Astrocyte (in vitro differentiated cells and primary cell): ENCODE results near the gene FRMD3. TPM values are rescaled to one million over a fixed set of nuclear protein-coding genes. Genes with fewer than 3 reads are reported as not detected.

Experiments used
- DNase-seq: peaks from one replicate; pipeline ENCODE4 v3.0.0-alpha.2; 2010; ENCODE audit warnings: low read depth
- FAIRE-seq: peaks from 2 replicates; lab custom pipeline; 2011; peaks lifted over from hg19 to GRCh38; lab: Jason Lieb, UNC
- H2AFZ ChIP-seq: 2 replicates; pipeline ENCODE4 v1.6.0; 2012; ENCODE audit warnings: low read depth, low read length, inconsistent platforms
- H3K27ac ChIP-seq: 2 replicates; pipeline ENCODE4 v1.5.1; 2011; ENCODE audit warnings: low read depth, low read length, inconsistent platforms
- H3K27me3 ChIP-seq: 2 replicates; pipeline ENCODE4 v1.6.0; 2011; ENCODE audit warnings: low read length, inconsistent platforms; ENCODE audit not compliant: insufficient read depth
- H3K36me3 ChIP-seq: 2 replicates; pipeline ENCODE4 v1.5.1; 2011; ENCODE audit warnings: low read length, inconsistent platforms; ENCODE audit not compliant: insufficient read depth
- H3K4me1 ChIP-seq: 2 replicates; pipeline ENCODE4 v1.5.1; 2011; ENCODE audit warnings: low read length, inconsistent platforms; ENCODE audit not compliant: insufficient read depth
- H3K4me2 ChIP-seq: 2 replicates; pipeline ENCODE4 v1.6.0; 2012; ENCODE audit warnings: low read length, inconsistent platforms
- H3K4me3 ChIP-seq: 2 replicates; pipeline ENCODE4 v1.5.1; 2011; ENCODE audit warnings: low read depth, mild to moderate bottlenecking, low read length, inconsistent platforms; ENCODE audit not compliant: insufficient read depth
- H3K79me2 ChIP-seq: 2 replicates; pipeline ENCODE4 v1.6.0; 2012; ENCODE audit warnings: mild to moderate bottlenecking, low read length, inconsistent platforms; ENCODE audit not compliant: insufficient read depth
- H3K9ac ChIP-seq: 2 replicates; pipeline ENCODE4 v1.6.0; 2012; ENCODE audit warnings: mild to moderate bottlenecking, low read length, inconsistent platforms
- H3K9me3 ChIP-seq: 2 replicates; pipeline ENCODE4 v1.5.1; 2012; ENCODE audit warnings: low read depth, mild to moderate bottlenecking, low read length, inconsistent platforms; ENCODE audit not compliant: insufficient read depth
- H4K20me1 ChIP-seq: 2 replicates; pipeline ENCODE4 v1.6.0; 2012; ENCODE audit warnings: low read length, inconsistent platforms; ENCODE audit not compliant: insufficient read depth
- H3K27ac Mint-ChIP-seq: one replicate; pipeline ENCODE4 v1.8.0; 2021; ENCODE audit warnings: mild to moderate bottlenecking, mixed read lengths; ENCODE audit not compliant: unreplicated experiment
- H3K27me3 Mint-ChIP-seq: one replicate; pipeline ENCODE4 v1.8.0; 2021; ENCODE audit warnings: low read depth, mixed read lengths; ENCODE audit not compliant: unreplicated experiment
- H3K36me3 Mint-ChIP-seq: one replicate; pipeline ENCODE4 v1.8.0; 2021; ENCODE audit warnings: low read depth, mixed read lengths; ENCODE audit not compliant: unreplicated experiment
- H3K4me1 Mint-ChIP-seq: one replicate; pipeline ENCODE4 v1.8.0; 2021; ENCODE audit warnings: low read depth, mixed read lengths; ENCODE audit not compliant: unreplicated experiment
- H3K4me3 Mint-ChIP-seq: one replicate; pipeline ENCODE4 v1.8.0; 2021; ENCODE audit warnings: mild to moderate bottlenecking, moderate library complexity, mixed read lengths; ENCODE audit not compliant: unreplicated experiment
- H3K9me3 Mint-ChIP-seq: one replicate; pipeline ENCODE4 v1.8.0; 2021; ENCODE audit warnings: mild to moderate bottlenecking, mixed read lengths; ENCODE audit not compliant: unreplicated experiment
- CTCF ChIP-seq: IDR thresholded peaks from 2 replicates; pipeline ENCODE4 v1.5.1; 2011; ENCODE audit warnings: low read depth, mild to moderate bottlenecking, inconsistent platforms, low read length, moderate library complexity; ENCODE audit not compliant: insufficient read depth
- EZH2 ChIP-seq: IDR thresholded peaks from 2 replicates; pipeline ENCODE4 v1.6.1; 2012; ENCODE audit warnings: mild to moderate bottlenecking, low read length, inconsistent platforms; ENCODE audit not compliant: insufficient read depth
- total RNA-seq: library from RNA; stranded (reverse); gene quantifications from 2 replicates; pipeline ENCODE4 v1.2.1, GENCODE V29; 2021

FRMD3 gene
- total RNA-seq, 1 donor from 2014 or later: 0.39 TPM

DNA sequence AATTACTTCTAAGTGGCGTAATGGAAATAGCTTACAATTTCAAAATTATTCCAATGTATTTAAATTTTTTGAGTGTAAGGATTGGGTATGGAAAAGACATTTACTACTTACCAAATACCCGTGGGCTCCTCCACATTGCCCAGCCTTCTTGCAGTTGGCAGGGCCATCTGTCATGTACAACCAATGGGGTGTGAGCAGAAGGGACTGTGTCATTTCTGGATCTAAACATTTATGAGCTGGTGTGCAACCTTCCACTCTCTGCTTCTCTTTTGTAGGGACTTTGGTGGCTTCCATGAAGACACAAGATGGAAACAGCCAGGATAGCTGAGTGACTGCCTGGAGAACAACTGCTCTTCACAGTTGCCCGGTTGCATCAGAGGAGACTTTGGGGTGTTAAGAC is 40.8 kb downstream of the FRMD3 start:
- H3K27ac Mint-ChIP-seq: no peak overlapping the region
- Histone ChIP-seq H3K27ac (no peak overlapping the region), H4K20me1 (no peaks in the 10 kb centered on the region), H3K4me1 (peaks cover 6% of the 10 kb centered on the region), H3K27me3 (no peaks in the 10 kb centered on the region), H2AFZ (no peak overlapping the region), H3K9me3 (no peaks in the 10 kb centered on the region), H3K36me3 (no peaks in the 10 kb centered on the region), H3K79me2 (no peaks in the 10 kb centered on the region), H3K9ac (no peak overlapping the region), H3K4me3 (no peak overlapping the region), H3K4me2 (no peak overlapping the region)
- no peaks in the 10 kb centered on the region for H3K36me3 Mint-ChIP-seq
- no peaks in the 10 kb centered on the region for H3K9me3 Mint-ChIP-seq
- TF ChIP-seq EZH2 (no peak), CTCF (no peak)
- no peak overlapping the region for H3K4me3 Mint-ChIP-seq
- DNase-seq (no peak), FAIRE-seq (no peak)
- peaks cover 11% of the 10 kb centered on the region for H3K27me3 Mint-ChIP-seq
- peaks cover 8% of the 10 kb centered on the region for H3K4me1 Mint-ChIP-seq

DNA sequence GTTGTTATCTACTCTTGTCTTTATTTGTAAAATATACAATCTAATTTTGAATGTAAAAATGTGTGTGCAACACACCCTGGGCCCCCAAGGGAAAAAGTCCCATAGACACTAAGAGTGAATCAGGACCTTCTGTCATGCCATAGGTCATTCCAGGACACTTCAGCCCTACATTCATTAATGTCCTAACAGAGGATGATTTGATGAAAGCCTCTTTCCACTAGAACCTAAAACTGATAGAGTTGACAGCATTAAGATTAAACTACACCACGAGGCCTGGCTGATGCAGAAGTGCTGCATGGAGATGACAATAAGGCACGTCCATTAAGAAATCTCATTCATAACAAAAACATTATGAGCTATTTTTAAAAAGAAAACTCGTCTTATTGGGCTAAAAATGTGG is 46.2 kb downstream of the FRMD3 start:
- H3K27me3 ChIP-seq: no peaks in the 10 kb centered on the region
- Mint-ChIP-seq H3K27me3 (peaks cover 11% of the 10 kb centered on the region), H3K4me1 (peaks cover 4% of the 10 kb centered on the region), H3K27ac (no peak overlapping the region), H3K36me3 (no peaks in the 10 kb centered on the region), H3K9me3 (no peaks in the 10 kb centered on the region), H3K4me3 (no peak overlapping the region)
- H3K4me2 ChIP-seq: no peak overlapping the region
- H3K4me1 ChIP-seq: no peaks in the 10 kb centered on the region
- no peaks in the 10 kb centered on the region for H3K9me3 ChIP-seq
- no peaks in the 10 kb centered on the region for H3K79me2 ChIP-seq
- TF ChIP-seq CTCF: no peak
- no peak for TF ChIP-seq EZH2
- no peak overlapping the region for H3K4me3 ChIP-seq
- H4K20me1 ChIP-seq: no peaks in the 10 kb centered on the region
- H2AFZ ChIP-seq: no peak overlapping the region
- no peaks in the 10 kb centered on the region for H3K36me3 ChIP-seq
- no peak for DNase-seq
- no peak overlapping the region for H3K27ac ChIP-seq
- no peak overlapping the region for H3K9ac ChIP-seq
- no peak for FAIRE-seq

GRCh38 chr9:83491413-83491812 is 46.8 kb downstream of the FRMD3 start:
- no peaks in the 10 kb centered on the region for H3K9me3 ChIP-seq
- Mint-ChIP-seq H3K4me3 (no peak overlapping the region), H3K9me3 (no peaks in the 10 kb centered on the region), H3K27ac (no peak overlapping the region), H3K27me3 (peaks cover 11% of the 10 kb centered on the region), H3K4me1 (peaks cover 4% of the 10 kb centered on the region), H3K36me3 (no peaks in the 10 kb centered on the region)
- H3K9ac ChIP-seq: no peak overlapping the region
- H2AFZ ChIP-seq: no peak overlapping the region
- no peak overlapping the region for H3K4me3 ChIP-seq
- H3K27ac ChIP-seq: no peak overlapping the region
- no peak for TF ChIP-seq EZH2
- TF ChIP-seq CTCF: no peak
- H4K20me1 ChIP-seq: no peaks in the 10 kb centered on the region
- H3K27me3 ChIP-seq: no peaks in the 10 kb centered on the region
- no peaks in the 10 kb centered on the region for H3K79me2 ChIP-seq
- H3K4me1 ChIP-seq: no peaks in the 10 kb centered on the region
- H3K36me3 ChIP-seq: no peaks in the 10 kb centered on the region
- no peak for FAIRE-seq
- no peak overlapping the region for H3K4me2 ChIP-seq
- DNase-seq: no peak
